D341Med (cell line): ENCODE data around the gene ZNHIT2.

Source experiments
- DNase-seq: peaks from one replicate; pipeline ENCODE4 v3.0.0; 2012; ENCODE audit warnings: low spot score

ZNHIT2 gene

GRCh38 chr11:65071907-65072630 is 45.4 kb downstream of the ZNHIT2 start:
- DNase-seq: no peak

GRCh38 chr11:65069217-65069616 is 48.3 kb downstream of the ZNHIT2 start:
- peak; percentile 4 for DNase-seq

- peak; percentile 9 for DNase-seq
Measured at GRCh38 chr11:65067446-65067845, 50.1 kb downstream of the ZNHIT2 start.

GRCh38 chr11:65066805-65067291 is 50.7 kb downstream of the ZNHIT2 start:
- no peak for DNase-seq
